Prostate gland (tissue), 2 donors: ENCODE measurements around the gene ITGA8. TPM values are rescaled to one million over a fixed set of nuclear protein-coding genes. Genes with fewer than 3 reads are reported as not detected.

Experiments used
- DNase-seq: peaks from one replicate; pipeline ENCODE4 v3.0.0-alpha.2; 2019; ENCODE audit warnings: low spot score
- H3K27ac ChIP-seq, 2 donors: fragments of 200-600 bp; sonication (generic); 2 replicates each; pipeline ENCODE4 v1.5.1; 2017 to 2019
- H3K27me3 ChIP-seq: fragments of 200-600 bp; sonication (generic); replicated peaks from 2 replicates; pipeline ENCODE4 v1.5.1; 2019; ENCODE audit not compliant: insufficient read depth
- H3K36me3 ChIP-seq, 2 donors: fragments of 200-600 bp; sonication (generic); 1 replicate in 1 of 2; 2 replicates in 1 of 2; pipeline versions ENCODE4 v1.5.1 to v1.8.1; 2017 to 2019
- H3K4me1 ChIP-seq: fragments of 200-600 bp; sonication (generic); replicated peaks from 2 replicates; pipeline ENCODE4 v1.5.1; 2019
- H3K4me3 ChIP-seq, 2 donors: fragments of 200-600 bp; sonication (generic); 2 replicates each; pipeline ENCODE4 v1.5.1; 2017 to 2019
- H3K9me3 ChIP-seq: fragments of 200-600 bp; sonication (generic); 2 replicates; pipeline ENCODE4 v1.5.1; 2017
- POLR2A ChIP-seq: fragments of 450-650 bp; IDR thresholded peaks from one replicate; pipeline ENCODE4 v1.6.1; 2016; ENCODE audit warnings: antibody characterized with exemption, mild to moderate bottlenecking
- POLR2AphosphoS5 ChIP-seq: sonication (generic); formaldehyde crosslinking; IDR thresholded peaks from one replicate; pipeline ENCODE4 v1.6.1; 2017; ENCODE audit warnings: antibody characterized with exemption
- WGBS: methylation state at CpG from one replicate; pipeline ENCODE4 v1.1.5; 2018; 5-methylcytosine and 5-hydroxymethylcytosine counted together
- intact Hi-C: fragments of 100-400 bp; cut with DNase I; formaldehyde crosslinking; loops from one replicate; pipeline ENCODE4 v1.14.2; 2022
- total RNA-seq, 2 donors: library from RNA; depleted of rRNA; stranded (reverse); fragments of >200 nt; gene quantifications; one replicate each; pipeline ENCODE4 v1.1.0, GENCODE V29; 2016
- TF ChIP-seq, protein P1 (sequence below), 4 experiments: fragments of 200-600 bp in 2 of 4; fragments of 450-650 bp in 2 of 4; sonication (generic) in 2 of 4; IDR thresholded peaks; 1 replicate in 3 of 4; 2 replicates in 1 of 4; pipeline ENCODE4 v1.5.1; 2016 to 2019; ENCODE audit warnings: antibody characterized with exemption in 4 of 4, mild to moderate bottlenecking in 2 of 4, moderate library complexity in 2 of 4

Gene ITGA8
- total RNA-seq, 2 donors from 2014 or later, result 10.3 to 11.2 TPM

GRCh38 chr10:15695852-15696251, 23.9 kb downstream of the ITGA8 start:
- intact Hi-C loops, result no loop called here
- Histone ChIP-seq H3K27me3 (no peaks in the 10 kb centered on the region), H3K4me1 (no peaks in the 10 kb centered on the region), H3K4me3 (no peak overlapping the region), H3K9me3 (no peaks in the 10 kb centered on the region), H3K36me3 (no peaks in the 10 kb centered on the region), H3K27ac (no peak overlapping the region)
- no peak for DNase-seq
- WGBS, result 25% methylated on average over 12 of the region's 12 CpGs
- no peak for TF ChIP-seq POLR2A
- TF ChIP-seq POLR2AphosphoS5, result no peak

GRCh38 chr10:15690031-15690430, 29.7 kb downstream of the ITGA8 start:
- Histone ChIP-seq H3K27ac (no peak overlapping the region), H3K4me1 (no peaks in the 10 kb centered on the region), H3K9me3 (no peaks in the 10 kb centered on the region), H3K4me3 (no peak overlapping the region), H3K36me3 (no peaks in the 10 kb centered on the region), H3K27me3 (no peaks in the 10 kb centered on the region)
- intact Hi-C loops, result no loop called here
- TF ChIP-seq POLR2AphosphoS5 (no peak), POLR2A (no peak)
- TF ChIP-seq, protein P1, sequence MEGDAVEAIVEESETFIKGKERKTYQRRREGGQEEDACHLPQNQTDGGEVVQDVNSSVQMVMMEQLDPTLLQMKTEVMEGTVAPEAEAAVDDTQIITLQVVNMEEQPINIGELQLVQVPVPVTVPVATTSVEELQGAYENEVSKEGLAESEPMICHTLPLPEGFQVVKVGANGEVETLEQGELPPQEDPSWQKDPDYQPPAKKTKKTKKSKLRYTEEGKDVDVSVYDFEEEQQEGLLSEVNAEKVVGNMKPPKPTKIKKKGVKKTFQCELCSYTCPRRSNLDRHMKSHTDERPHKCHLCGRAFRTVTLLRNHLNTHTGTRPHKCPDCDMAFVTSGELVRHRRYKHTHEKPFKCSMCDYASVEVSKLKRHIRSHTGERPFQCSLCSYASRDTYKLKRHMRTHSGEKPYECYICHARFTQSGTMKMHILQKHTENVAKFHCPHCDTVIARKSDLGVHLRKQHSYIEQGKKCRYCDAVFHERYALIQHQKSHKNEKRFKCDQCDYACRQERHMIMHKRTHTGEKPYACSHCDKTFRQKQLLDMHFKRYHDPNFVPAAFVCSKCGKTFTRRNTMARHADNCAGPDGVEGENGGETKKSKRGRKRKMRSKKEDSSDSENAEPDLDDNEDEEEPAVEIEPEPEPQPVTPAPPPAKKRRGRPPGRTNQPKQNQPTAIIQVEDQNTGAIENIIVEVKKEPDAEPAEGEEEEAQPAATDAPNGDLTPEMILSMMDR (IDR thresholded peaks at IDR 0.05), result no peak
- WGBS, result 89% methylated on average over 5 of the region's 5 CpGs
- DNase-seq, result no peak

DNA sequence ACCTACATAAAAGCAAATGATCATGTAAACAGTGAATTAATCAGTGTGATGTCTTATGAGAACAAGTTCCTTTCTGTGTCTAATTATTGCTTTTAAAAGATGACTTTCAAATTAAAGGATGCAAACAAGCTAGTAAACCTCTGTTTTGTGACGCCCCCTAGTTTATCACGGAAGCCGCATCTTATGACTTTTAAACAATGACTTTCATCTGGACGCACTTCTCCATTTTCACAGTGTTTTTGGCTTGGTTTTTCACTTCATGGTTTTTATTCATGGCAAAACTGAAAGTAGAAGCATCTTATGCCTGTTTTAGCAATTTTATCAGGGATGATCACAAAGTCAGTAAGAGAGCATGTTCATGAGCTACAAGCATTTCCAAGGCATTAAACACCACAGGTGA, 35.0 kb downstream of the ITGA8 start:
- H3K4me3 ChIP-seq, result no peak overlapping the region

GRCh38 chr10:15681076-15681475, 38.6 kb downstream of the ITGA8 start:
- Histone ChIP-seq H3K9me3 (no peaks in the 10 kb centered on the region), H3K4me3 (no peak overlapping the region), H3K27ac (no peak overlapping the region), H3K27me3 (no peaks in the 10 kb centered on the region), H3K4me1 (no peaks in the 10 kb centered on the region), H3K36me3 (no peaks in the 10 kb centered on the region)
- TF ChIP-seq, protein P1 (IDR thresholded peaks at IDR 0.05), result no peak
- TF ChIP-seq POLR2A (no peak), POLR2AphosphoS5 (no peak)
- intact Hi-C loops, result no loop called here
- WGBS, result 77% methylated on average over 4 of the region's 4 CpGs
- no peak for DNase-seq

More for the DNA sequence above, 35.0 kb downstream of the ITGA8 start:
- no peaks in the 10 kb centered on the region for H3K9me3 ChIP-seq
- DNase-seq, result no peak
- H3K36me3 ChIP-seq, result no peaks in the 10 kb centered on the region
- 18% methylated on average over 4 of the region's 4 CpGs for WGBS
- no peaks in the 10 kb centered on the region for H3K27me3 ChIP-seq
- H3K4me1 ChIP-seq, result no peaks in the 10 kb centered on the region
- H3K27ac ChIP-seq, result no peak overlapping the region
- TF ChIP-seq POLR2AphosphoS5, result no peak
- no peak for TF ChIP-seq POLR2A
- TF ChIP-seq, protein P1 (IDR thresholded peaks at IDR 0.05), result no peak
- intact Hi-C loops, result no loop called here

DNA sequence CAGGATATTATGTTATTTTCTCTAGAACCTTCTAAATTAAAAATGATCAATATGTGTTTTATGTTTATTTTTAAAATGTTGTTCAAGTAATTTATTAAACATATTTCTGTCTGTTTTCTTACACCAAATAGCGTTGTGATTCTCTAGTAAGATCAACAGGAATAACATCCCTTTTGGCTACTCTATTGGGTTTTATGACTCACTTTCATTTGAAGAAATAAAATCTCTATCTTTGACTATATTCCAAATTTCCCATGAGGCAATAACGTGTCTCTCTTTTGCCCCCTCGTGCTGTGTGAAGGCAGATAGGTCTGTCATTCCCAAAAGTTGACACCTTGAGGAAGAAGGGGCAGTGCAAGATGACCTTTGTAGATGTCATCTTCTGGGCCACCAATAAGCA, 40.9 kb downstream of the ITGA8 start:
- Histone ChIP-seq H3K27ac (no peak overlapping the region), H3K27me3 (no peaks in the 10 kb centered on the region), H3K9me3 (no peaks in the 10 kb centered on the region), H3K36me3 (no peaks in the 10 kb centered on the region), H3K4me3 (no peak overlapping the region), H3K4me1 (no peaks in the 10 kb centered on the region)
- no peak for DNase-seq
- 73% methylated on average over 3 of the region's 3 CpGs for WGBS
- intact Hi-C loops, result no loop called here
- TF ChIP-seq POLR2A (no peak), POLR2AphosphoS5 (no peak)
- TF ChIP-seq, protein P1 (IDR thresholded peaks at IDR 0.05), result no peak
